Amniotic stem cell (primary cell): ENCODE results near the gene RNF157.
"Not testable (repeated sequence)": the region's sequence is repeated elsewhere in the genome, so short reads cannot be mapped to it uniquely, and the experiment has no call there.

Experiments
- DNase-seq: peaks from one replicate; lab custom pipeline; 2025; lab: John Stamatoyannopoulos, UW

The RNF157 gene

DNA sequence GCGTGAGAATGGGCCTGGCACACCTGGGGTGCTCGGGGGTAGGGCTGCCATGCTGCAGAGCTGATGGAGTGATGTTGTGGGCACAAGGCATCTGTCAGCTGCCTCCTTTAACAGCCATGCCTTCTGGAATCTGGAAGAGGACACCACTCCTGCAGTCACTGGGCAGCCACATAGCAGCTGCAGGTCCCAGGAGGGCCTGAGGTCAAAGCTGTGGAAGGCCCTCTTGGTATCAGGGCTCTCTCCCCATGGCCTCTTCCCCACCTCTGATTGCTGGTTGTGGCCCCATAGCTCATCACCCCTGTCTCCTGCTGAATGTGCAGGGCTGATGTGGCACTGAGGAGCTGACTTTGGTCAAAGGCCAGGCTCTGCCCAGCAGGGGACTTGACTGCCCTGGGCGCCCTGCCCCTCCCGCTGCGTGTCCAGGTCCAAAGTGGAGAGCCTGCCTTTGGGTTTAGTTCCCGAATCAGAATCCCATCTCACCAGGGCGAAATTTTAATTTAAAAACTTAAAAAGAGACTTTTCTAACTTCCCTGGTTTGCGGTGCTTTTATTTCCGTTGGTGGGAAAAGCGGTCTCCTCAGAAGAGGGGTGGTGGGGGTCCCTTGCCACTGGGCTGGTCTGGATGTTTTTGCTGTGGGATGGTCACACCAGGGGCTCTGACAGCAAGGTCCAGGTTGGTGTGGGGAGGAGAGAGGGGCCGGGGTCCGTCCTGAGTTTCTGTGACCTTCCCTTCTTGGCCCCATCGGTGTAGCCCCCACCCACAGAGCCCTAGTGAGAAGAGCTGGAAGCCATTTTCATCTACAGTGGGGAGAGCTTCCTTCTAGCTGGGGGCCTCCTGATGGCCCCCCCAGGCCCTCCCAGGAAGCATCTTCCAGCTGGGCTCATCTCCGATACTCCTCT, 30.7 kb upstream of the RNF157 start:
- no peak for DNase-seq

DNA sequence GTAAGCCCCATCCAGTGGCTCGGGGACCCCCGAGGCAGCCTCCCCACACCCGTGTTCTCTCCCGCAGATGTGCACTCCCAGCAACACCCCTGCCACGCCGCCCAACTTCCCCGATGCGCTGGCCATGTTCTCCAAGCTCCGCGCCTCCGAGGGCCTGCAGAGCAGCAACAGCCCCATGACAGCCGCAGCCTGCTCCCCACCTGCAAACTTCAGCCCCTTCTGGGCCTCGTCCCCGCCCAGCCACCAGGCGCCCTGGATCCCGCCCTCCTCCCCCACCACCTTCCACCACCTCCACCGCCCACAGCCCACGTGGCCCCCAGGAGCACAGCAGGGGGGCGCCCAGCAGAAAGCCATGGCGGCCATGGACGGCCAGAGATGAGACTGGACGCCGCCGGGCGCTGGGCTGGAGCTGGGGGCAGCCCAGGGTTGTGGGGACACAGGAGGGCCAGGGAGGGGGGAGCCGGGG, 29.9 kb upstream of the RNF157 start:
- DNase-seq: no peak

DNA sequence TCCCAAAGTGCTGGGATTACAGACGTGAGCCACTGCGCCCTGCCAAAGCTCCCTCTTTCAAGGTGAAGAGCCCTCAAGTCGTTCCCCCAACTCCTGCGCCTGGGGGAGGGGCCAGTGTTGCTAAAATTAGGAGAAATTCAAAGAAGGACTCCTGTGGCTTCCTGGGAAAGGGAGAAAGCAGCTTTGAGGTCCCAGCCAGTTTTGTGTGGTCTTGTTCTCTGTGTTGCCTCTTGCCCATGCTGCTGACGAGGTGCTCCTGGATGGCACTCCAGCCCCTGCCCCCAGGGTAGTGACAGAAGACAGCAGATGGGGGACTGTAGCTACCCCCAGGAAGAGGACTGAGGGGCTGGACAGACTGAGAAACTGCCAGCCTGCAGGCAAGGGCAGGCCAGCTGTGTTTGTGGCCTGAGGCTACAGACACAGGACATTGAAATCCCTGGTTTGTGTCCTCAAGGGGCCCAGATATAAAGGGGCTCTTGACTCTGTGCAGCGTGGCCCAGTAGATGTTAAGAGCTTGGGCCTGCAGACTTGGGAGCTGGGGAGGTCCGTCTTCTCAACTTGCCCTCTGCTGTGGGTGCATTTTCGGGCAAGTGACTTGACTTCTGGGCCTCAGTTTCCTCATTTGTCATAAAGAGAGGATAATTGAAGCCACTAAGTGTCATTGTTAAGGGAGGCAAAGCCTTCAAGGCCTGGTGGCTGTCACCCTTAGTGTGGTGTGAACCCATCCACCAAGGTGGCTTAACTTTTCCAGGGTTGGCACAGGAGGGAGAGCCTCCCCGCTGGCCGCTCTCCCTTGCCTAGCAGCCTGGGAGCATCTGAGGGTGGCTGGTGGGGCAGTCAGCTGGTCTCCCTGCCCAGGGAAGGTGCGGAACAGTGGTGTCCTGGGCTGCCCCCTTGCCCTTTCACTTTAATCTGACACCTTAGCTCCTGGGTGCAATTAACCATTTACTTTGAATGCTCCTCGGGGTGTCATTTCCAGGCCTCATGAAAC, 29.0 kb upstream of the RNF157 start:
- no peak for DNase-seq

DNA sequence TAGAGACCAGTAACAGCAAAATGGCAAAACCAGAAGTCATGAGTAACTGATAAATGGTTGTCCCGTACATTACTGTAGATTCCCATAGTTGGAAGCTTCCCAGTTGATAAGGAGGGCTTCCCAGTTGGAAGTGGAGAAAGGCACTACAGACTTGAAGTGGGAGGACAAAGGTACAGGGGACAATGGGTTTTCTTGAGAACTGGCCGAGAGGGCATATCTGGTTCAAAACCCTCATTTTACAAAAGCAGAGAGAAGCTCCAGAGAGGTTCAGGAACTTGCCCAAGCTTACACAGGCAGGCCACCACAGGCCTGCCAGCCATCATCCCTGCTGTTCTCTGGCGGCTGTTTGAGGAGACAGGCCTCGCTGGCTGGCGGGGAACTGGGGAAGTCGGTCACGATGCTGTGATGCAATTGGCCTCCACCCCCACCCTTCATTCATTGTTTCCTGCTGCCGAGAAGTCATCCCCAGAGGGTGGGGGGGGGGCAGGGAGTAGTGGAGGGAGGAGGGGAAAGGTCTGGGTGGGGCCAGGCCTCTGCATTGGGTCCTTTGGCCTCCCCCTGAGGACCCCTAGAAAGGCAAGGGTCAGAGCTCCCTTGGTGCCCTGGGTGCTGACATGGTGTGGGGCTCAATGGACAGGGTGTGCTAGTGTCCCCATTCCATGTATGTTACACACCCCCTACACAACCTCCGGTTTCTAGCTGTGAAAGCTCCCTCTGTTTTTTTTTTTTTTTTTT, 27.9 kb upstream of the RNF157 start:
- DNase-seq: no peak

DNA sequence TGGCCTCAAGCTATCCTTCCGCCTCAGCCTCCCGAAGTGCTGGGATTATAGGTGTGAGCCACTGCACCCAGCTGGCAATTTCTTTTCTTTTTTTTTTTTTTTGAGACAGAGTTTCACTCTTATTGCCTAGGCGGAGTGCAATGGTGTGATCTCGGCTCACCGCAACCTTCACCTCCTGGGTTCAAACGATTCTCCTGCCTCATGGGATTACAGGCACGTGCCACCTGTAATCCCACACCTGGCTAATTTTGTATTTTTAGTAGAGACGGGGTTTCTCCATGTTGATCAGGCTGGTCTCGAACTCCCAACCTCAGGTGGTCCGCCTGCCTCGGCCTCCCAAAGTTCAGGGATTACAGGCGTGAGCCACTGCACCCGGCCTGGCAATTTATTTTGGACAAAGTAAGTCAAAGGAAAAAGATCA, 27.3 kb upstream of the RNF157 start:
- DNase-seq: not testable (repeated sequence)

DNA sequence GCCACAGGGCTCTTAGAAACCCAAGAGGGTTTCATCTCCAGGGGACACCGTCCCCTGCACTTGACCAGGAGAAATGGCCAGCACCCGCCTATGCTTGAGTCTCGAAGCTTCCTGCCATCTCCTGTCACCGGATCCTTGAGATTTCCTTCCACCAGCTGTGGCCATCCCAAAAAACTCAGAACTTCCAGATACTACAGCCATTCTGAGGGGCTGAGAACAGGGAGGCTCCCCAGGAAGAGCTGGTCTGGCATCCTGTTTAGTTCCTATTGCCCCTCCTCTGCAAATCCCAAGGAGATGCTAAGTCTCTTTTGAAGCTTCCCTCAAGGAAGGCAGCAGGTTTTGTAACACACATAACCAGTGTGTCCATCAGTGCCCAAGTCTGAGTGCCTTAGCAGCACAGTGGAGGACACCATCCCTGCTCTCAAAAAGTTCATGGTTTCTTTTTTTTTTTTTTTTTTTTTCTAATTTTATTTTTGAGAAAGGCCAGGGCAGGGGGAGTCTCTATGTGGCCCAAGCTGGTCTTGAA, 26.8 kb upstream of the RNF157 start:
- DNase-seq: no peak

DNA sequence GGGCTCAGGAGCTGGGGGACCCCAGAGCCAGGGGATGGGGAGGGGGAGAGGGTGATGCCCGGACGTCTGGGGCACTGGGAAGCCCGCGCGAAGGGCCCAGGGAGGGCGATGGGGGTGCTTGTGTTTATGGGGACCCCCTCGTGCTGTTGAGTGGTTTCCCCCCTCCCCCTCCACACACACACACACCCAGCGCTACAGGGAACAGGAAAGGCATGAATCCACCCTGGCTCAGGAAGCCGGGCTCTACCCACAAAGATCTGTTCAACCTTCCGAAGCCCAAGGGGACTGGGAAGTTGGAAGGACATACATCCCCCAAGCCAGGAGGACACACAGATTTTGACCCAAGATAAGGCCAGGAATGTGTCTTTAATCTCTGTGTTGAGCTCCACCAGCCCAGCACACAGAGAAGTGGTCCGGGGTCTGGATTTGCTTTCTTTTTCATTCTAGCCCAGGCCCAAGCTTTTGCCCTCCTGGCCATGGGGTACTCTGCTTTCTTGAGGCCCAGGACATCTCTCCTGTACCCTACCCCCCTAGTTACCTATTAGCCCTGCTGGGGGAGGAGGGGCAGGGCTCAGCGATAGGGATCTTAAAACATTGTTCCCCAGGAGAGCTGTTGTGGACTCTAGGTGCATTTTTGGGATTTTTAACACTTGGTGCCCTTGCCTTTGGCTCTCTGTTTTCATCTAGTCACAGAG, 26.1 kb upstream of the RNF157 start:
- no peak for DNase-seq

DNA sequence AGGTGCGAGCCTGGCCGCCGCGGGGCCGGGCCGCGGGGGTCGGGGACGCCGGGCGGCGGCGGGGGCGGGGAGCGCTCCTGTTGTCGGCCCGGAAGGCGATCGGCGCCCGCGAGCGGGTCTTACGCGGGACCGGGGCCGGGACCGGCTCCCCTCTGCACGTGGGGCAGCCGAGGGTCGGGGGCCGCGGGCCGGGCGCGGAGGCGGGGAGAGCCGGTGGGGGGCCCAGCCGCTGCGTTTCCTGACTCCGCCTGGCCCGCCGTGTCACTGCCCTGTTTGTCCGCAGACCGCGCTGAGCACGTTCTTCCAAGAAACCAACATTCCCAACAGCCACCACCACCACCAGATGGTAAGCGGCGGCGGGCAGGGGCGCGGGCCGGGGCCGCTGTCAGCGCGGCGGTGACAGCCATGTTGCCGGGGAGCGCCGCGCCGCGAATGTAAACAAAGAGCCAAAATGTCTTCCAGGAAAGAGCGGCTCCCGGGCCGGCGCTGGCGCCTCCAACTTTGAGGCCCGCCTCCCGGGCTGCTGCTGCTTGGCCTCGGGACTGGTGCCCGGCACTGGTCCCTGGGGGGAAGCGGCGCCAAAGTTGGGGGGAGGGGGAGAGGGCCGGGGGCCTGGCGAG, 25.4 kb upstream of the RNF157 start:
- DNase-seq: no peak

DNA sequence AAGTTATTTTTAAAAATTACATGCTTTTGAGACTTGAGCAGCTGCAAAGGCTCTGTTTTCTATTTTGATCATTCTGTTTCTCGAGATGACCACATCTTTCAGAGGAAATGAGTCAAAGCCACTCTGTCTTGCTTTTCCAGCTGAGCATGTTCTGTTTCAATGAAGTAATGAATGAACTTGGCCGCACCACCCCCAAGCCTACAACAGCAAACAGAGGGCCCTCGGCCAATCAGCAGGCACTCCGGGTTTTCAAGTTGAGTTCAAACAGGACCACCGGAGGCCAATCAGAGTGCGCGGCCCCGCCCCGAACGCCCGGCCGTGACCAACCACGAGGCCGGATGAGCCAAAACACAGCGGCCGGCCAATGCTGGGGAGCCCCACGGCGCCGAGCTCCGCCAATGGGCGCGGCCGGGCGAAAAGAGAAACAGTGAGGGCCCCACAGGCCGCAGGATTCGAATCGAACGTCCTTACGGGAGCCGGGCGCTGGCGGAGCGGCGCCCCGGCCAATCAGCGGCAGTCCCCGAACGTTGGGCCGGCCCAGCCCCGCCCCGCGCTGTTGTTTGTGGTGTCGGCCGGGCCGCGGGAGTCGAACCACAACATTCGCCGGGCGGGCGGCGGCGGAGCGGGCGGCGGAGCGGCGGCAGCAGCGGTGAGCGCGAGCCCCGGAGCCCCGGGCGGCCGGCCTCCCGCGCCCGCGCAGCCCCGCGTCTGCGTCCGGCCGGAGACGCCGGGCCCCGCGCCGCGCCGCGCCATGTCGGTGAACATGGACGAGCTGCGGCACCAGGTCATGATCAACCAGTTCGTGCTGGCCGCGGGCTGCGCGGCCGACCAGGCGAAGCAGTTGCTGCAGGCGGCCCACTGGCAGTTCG, 24.7 kb upstream of the RNF157 start, which contains the start of gene UBALD2:
Gene UBALD2 (plus strand): TSS at position 594 of the 869 bp plus-strand sequence. CDS start 158 bp downstream, at position 752.
- peak; percentile 99 for DNase-seq

DNA sequence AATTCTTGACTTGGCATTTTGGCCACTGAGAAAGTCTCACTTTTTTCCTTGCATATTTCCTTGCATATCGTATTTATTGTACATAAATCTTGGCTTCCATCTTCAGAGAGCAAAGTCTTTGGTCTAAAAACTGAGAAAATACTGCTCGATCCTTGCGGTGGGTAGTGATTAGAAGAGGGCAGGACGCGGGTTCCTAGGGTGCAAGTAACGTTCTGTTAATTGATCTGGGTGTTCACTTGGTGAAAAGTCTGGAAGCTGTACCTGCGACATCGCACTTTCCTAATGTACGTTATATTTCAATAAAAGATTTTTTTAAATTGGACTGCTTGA, 24.1 kb upstream of the RNF157 start:
- no peak for DNase-seq

DNA sequence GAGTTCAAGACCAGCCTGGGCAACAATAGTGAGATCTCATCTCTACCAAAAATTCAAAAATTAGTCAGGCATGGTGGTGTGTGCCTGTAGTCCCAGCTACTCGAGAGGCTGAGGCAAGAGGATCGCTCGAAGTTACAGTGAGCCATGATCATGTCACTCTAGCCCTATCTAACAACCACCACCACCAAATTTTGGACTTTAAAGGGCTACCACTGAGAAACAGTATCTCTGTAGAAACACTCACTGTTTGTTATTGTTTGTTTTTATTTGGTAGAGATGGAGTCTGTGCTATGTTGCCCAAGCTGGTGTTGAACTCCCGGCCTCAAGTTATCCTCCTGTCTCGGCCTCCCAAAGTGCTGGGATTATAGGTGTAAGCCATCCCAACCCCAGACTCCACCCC, 23.6 kb upstream of the RNF157 start:
- DNase-seq: no peak

DNA sequence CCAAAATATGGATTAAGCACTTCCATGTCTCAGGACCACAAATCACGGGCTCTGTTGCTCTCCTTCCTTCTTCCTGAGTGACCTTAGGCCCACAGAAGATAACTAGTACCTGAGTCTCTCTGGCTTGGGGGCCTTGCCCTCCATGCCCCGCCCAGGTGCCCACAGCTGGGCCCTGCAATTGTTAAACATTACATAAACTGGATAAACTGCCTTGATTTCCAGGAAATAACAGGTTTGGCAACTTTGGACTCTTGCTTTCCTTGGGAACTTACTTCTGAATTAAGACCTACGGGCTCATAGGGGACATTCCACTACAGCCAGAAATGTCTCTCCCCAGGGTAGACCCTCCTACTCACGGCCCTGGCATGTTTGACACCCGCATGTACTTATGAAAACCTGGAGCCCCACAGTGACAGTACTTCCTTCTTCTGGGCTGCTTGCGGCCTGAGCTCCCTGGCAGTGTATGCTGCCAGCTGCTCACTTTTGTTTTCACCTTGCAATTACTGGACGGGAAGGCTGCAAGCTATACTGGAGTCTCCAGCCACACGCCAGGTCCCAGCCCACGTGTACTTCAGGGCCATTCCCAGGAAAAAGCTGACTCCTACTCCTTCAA, 22.5 kb upstream of the RNF157 start:
- DNase-seq: no peak

DNA sequence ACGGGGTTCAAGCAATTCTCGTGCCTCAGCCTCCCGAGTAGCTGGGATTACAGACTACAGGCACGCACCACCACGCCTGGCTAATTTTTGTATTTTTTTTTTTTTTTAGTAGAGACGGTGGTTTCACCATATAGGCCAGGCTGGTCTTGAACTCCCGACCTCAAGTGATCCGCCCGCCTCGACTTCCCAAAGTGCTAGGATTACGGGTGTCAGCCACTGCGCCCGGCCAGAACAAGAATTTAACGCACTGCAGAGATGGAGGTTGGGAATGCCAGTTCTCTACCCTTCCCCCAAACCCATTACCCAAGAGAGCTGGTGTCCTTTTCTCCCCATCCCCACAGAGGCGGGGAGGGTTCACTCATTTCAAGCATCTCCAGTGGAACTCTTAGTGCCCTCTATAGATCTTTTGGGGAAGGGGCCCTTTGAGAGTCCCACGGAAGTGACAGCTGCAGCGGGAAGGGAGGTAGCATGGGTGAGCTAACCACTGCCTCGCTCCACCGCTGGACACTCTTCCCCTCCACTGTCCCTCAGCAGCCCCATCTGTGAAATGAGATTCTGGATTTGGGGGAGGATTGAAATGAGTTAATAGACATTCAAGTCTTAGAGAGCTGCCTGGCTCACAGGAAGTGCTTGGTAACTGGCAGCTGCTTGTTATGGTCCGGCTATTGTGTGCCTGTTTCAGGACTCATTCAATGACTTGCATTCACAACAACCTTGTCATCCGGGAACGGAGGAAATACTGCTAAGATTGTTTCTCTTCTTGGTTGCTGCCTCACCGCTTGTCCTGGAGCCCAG, 21.3 kb upstream of the RNF157 start:
- DNase-seq: no peak

DNA sequence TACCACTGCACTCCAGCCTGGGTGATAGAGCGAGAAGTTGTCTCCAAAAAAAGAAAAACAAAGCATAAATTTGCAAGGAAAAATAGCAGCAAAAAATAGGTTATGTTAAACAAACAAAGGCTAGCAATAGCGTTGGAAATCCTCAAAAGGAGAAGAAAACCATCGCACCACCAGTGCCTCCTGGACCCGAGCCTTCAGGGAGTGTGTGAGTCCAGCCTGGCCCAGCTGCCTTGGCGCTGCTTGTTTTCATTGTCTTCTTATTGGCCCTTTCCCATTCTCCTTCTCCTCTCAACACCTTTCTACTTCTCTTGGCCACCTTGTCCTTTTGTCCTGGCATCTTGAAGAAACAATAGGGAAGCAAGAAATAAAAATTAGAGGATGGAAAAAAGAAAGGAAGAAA, 20.4 kb upstream of the RNF157 start:
- DNase-seq: no peak

DNA sequence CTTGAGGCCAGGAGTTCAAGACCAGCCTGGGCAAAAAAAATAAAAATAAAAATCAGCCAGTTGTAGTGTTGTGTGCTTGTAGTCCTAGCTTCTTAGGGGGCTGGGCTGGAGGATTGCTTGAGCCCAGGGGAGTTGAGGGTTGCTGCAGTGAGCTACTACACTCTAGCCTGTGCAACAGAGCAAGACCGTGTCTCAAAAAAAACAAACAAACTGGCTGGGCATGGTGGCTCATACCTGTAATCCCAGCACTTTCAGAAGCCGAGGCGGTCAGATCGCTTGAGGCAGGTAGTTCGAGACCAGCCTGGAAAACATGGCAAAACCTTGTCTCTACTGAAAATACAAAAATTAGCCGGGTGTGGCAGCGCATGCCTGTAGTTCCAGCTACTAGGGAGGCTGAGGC, 19.9 kb upstream of the RNF157 start:
- DNase-seq: no peak

DNA sequence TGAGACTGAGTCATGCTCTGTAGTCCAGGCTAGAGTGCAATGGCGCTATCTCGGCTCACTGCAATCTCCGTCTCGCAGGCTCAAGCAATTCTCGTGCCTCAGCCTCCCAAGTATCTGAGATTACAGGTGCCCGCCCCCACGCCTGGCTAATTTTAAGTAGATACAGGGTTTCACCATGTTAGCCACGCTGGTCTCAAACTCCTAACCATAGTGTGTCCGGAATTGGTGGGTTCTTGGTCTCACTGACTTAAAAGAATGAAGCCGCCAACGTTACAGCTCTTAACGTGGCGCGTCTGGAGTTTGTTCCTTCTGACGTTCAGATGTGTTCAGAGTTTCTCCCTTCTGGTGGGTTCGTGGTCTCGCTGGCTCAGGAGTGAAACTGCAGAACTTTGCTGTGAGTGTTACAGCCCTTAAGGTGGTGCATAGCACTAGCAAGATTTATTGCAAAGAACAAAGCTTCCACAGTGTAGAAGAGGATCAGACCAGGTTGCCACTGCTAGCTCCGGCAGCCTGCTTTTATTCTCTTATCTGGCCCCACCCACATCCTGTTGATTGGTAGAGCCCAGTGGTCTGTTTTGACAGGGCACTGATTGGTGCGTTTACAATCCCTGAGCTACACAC, 16.2 kb upstream of the RNF157 start:
- DNase-seq: not testable (repeated sequence)

DNA sequence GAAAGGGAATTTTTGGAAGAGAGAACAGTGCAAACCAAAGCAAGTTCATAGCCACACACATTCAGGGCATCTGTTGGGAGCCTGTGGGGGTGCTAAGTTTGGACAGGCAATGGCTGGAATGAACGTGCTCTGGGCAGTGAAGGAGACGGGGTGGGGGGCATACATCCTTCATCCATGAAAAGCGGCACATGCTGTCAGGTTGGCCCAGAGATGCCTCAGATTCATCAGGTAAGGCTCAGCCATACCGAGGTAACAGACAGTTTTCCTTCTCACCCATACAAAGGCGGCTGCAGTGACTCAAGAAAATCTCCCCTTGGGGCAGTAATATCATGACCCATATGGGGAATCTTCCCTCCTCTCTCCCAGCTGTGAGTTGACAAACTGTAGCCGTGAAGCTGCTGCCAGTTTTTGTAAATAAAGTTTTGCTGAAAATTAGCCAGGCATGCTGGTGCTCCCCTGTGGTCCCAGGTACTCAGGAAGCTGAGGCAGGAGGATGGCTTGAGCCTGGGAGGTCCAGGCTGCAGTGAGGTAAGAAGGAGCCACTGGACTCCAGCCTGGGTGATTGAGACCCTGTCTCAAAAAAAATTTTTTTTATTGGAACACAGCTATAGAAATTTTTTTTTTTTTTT, 15.6 kb upstream of the RNF157 start:
- DNase-seq: no peak
